ENCODE measurements around the gene ZNF394.
A peak's percentile ranks its signal among the peaks of the same experiment; 100 is the strongest.

The ZNF394 gene

GRCh38 chr7:99539213-99539811 lies 39.2 kb upstream of the ZNF394 start:
- no peak for TF ChIP-seq CTCF (IDR thresholded peaks at IDR 0.05; ENCODE audit: control insufficient read depth, extremely low read depth, insufficient read depth)
- no peak for DNase-seq (ENCODE audit: low read depth)
- no peak overlapping the region for H3K4me3 ChIP-seq (ENCODE audit: low read depth, low read length)

- TF ChIP-seq CTCF (IDR thresholded peaks at IDR 0.05; ENCODE audit: control insufficient read depth, extremely low read depth, insufficient read depth) = no peak
- no peak for DNase-seq (ENCODE audit: low read depth)
- no peak overlapping the region for H3K4me3 ChIP-seq (ENCODE audit: low read depth, low read length)
Observed at GRCh38 chr7:99535667-99536066, 35.6 kb upstream of the ZNF394 start.

- H3K4me3 ChIP-seq (ENCODE audit: low read depth, low read length) = no peak overlapping the region
- no peak for TF ChIP-seq CTCF (IDR thresholded peaks at IDR 0.05; ENCODE audit: control insufficient read depth, extremely low read depth, insufficient read depth)
- no peak for DNase-seq (ENCODE audit: low read depth)
Observed at GRCh38 chr7:99531354-99531765, 31.3 kb upstream of the ZNF394 start.

GRCh38 chr7:99525713-99526440 lies 25.8 kb upstream of the ZNF394 start:
- no peak for DNase-seq (ENCODE audit: low read depth)
- TF ChIP-seq CTCF (IDR thresholded peaks at IDR 0.05; ENCODE audit: control insufficient read depth, extremely low read depth, insufficient read depth) = peak; percentile 29; the same call in 1 of the 2 replicates
- H3K4me3 ChIP-seq (ENCODE audit: low read depth, low read length) = no peak overlapping the region

- H3K4me3 ChIP-seq (ENCODE audit: low read depth, low read length) = no peak overlapping the region
- DNase-seq (ENCODE audit: low read depth) = no peak
- TF ChIP-seq CTCF (IDR thresholded peaks at IDR 0.05; ENCODE audit: control insufficient read depth, extremely low read depth, insufficient read depth) = no peak
Observed at GRCh38 chr7:99521399-99521798, 21.3 kb upstream of the ZNF394 start.

GRCh38 chr7:99514050-99514449 lies 14.0 kb upstream of the ZNF394 start:
- DNase-seq (ENCODE audit: low read depth) = no peak

More at GRCh38 chr7:99514050-99514449, 14.0 kb upstream of the ZNF394 start:
- H3K4me3 ChIP-seq (ENCODE audit: low read depth, low read length) = no peak overlapping the region
- no peak for TF ChIP-seq CTCF (IDR thresholded peaks at IDR 0.05; ENCODE audit: control insufficient read depth, extremely low read depth, insufficient read depth)

Measured in LNCaP clone FGC (cell line).